ENCODE measurements around the gene ALKAL2. TPM values are rescaled to one million over a fixed set of nuclear protein-coding genes. Genes with fewer than 3 reads are reported as not detected.

ALKAL2 gene
- total and polyA plus RNA-seq, 7 donors = 0.33 to 8.4 (median 2.7) TPM

DNA sequence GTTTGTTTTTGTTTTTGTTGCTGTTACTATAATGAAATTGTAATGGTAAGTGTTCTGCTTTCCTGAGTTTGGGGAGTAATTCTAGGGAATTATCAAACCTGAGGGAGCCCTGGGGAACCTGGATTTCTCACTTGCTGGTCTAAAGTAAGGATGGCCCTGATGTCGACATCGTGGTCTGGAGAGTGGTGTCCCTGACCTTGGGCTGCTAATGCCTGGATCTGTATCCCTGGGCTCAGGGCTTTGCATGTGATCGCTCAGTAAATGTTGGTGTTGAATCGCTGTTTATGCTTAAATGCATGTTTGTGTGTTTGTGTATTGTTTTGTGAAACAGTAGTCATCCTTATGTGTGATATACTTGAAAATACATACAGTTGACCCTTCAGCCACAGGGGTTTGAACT, 17.0 kb downstream of the ALKAL2 start:
- DNase-seq = no peak
- H3K9me3 ChIP-seq = no peaks in the 10 kb centered on the region
- no peak overlapping the region for H3K27ac ChIP-seq
- peaks cover 0 to 18% (median 12%) of the 10 kb centered on the region in 4 donors for H3K4me1 ChIP-seq
- H3K4me3 ChIP-seq = no peak overlapping the region
- intact Hi-C loops (cut with DNase I) = no loop called here
- TF ChIP-seq POLR2AphosphoS5 (IDR thresholded peaks at IDR 0.05) (no peak), EP300 (IDR thresholded peaks at IDR 0.05) (no peak), POLR2A (IDR thresholded peaks at IDR 0.05) (no peak)
- TF ChIP-seq, protein P1, sequence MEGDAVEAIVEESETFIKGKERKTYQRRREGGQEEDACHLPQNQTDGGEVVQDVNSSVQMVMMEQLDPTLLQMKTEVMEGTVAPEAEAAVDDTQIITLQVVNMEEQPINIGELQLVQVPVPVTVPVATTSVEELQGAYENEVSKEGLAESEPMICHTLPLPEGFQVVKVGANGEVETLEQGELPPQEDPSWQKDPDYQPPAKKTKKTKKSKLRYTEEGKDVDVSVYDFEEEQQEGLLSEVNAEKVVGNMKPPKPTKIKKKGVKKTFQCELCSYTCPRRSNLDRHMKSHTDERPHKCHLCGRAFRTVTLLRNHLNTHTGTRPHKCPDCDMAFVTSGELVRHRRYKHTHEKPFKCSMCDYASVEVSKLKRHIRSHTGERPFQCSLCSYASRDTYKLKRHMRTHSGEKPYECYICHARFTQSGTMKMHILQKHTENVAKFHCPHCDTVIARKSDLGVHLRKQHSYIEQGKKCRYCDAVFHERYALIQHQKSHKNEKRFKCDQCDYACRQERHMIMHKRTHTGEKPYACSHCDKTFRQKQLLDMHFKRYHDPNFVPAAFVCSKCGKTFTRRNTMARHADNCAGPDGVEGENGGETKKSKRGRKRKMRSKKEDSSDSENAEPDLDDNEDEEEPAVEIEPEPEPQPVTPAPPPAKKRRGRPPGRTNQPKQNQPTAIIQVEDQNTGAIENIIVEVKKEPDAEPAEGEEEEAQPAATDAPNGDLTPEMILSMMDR (IDR thresholded peaks at IDR 0.05) = no peak
- H3K36me3 ChIP-seq = peaks cover 0 to 25% (median 9%) of the 10 kb centered on the region in 4 donors
- 95 to 97% methylated on average over 4 of the region's 4 CpGs for WGBS, 2 donors
- H3K27me3 ChIP-seq = no peaks in the 10 kb centered on the region

DNA sequence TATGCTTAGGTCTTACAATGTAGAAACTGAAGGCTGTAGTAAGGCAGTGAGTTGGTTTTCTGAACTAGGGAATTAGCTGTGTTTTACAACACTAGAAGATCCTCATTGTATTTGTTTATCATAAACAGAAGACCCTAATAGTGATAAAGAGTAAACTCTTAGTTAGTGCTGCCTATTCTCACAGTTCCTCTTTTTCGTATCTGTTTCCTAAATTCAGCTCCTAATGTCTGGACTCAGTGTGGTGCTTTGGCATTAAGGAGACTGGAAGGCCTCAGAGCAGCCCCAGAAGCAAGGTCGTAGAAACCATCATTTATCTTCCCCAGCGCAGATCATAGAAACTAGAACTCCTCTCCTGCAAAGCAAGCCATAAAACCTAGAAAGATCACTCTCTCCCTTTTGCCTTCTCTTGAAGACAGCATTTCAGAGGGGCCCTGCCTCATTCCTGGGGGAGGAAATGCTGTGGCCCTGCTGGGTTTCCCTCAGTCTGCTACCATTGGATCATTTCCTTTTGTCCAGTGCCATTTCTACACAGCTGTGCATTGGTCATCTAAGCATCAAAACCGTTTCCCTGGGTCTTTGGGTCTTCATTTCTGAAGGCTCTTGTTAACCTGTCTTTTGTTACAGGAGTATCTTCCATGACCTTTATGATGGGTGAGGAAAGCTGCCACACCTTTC, 18.4 kb downstream of the ALKAL2 start:
- Histone ChIP-seq H3K4me1 (peaks cover 0 to 25% (median 20%) of the 10 kb centered on the region in 4 donors), H3K9me3 (no peaks in the 10 kb centered on the region), H3K4me3 (no peak overlapping the region), H3K36me3 (peaks cover 0 to 19% (median 6%) of the 10 kb centered on the region in 4 donors), H3K27me3 (no peaks in the 10 kb centered on the region), H3K27ac (no peak overlapping the region)
- WGBS, 2 donors = 51 to 62% methylated on average over 4 of the region's 4 CpGs
- TF ChIP-seq, protein P1 (IDR thresholded peaks at IDR 0.05) = no peak
- no peak for TF ChIP-seq EP300 (IDR thresholded peaks at IDR 0.05)
- TF ChIP-seq POLR2AphosphoS5 (IDR thresholded peaks at IDR 0.05) = no peak
- no peak for TF ChIP-seq POLR2A (IDR thresholded peaks at IDR 0.05)
- intact Hi-C loops (cut with DNase I) = no loop called here
- no peak for DNase-seq

DNA sequence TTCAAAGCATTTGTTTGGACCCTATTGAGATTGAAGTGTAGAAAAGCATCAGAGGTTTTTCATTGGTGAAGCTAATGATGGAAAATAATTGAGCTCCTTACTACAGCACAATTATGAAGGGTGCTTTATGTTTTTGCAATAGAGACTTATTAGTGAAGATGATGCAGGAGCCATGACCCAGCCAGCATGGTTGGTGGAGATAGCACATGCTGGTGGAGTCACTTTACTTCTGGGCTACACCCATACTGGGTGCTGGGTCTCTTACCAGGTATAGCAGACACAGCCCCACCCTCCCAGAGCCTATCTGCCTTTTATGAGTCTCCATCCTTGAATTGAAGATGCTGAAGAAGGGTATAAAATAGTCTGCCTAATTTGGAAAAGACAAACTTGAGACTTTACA, 19.6 kb downstream of the ALKAL2 start:
- no peak for TF ChIP-seq EP300 (IDR thresholded peaks at IDR 0.05)
- TF ChIP-seq POLR2AphosphoS5 (IDR thresholded peaks at IDR 0.05) = no peak
- no peak for TF ChIP-seq POLR2A (IDR thresholded peaks at IDR 0.05)
- TF ChIP-seq, protein P1 (IDR thresholded peaks at IDR 0.05) = no peak
- Histone ChIP-seq H3K27me3 (no peaks in the 10 kb centered on the region), H3K4me1 (peaks cover 0 to 33% (median 28%) of the 10 kb centered on the region in 4 donors), H3K9me3 (no peaks in the 10 kb centered on the region), H3K27ac (no peak overlapping the region), H3K36me3 (peaks cover 0 to 17% (median 3%) of the 10 kb centered on the region in 4 donors), H3K4me3 (no peak overlapping the region)
- no peak for DNase-seq
- intact Hi-C loops (cut with DNase I) = no loop called here

DNA sequence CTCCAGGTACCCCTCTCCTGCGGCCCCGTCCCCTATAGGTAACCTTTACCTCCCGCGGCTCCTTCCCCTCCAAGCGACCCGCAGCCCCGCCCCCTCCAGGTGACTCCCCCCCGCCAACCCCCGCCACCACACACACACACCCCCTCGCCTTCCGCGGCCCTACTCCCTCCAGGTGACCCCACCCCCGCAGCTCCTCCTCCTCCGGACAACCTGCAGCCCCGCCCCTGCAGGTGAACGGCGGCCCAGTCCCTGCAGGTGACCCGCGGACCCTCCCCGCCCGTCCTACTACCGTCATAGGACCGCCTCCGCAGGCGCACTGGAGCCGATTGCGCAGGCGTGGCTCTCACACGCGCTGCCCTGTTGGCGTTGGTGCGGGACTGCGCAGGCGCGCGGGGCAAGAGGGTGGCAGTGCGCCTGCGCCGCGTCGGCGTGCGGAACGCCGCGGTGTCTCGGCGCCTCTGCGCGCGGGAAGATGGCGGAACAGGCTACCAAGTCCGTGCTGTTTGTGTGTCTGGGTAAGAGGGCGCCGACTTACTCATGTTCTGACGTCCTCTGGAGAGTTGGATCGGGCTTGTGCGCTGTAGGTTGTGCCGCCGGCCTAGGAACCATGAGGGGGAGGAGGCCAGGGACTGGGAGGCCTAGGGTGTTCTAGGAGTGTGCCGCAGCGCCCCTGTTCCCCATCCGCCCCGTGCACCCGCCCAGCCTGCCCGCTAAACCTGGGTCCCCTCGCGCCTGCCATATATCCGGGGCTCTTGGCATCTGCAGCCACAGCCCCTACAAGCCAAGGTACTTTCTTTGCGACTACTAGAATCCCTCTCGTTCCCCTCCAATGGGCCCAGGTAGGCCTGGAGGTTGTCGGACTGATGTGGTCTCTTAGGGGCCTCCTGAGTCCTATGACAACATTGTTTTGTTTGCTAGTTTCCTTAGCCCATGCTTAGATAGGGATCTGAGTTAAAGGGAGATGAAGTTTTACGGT, 23.1 kb downstream of the ALKAL2 start, which contains the start of gene ACP1:
TSS of gene ACP1 (plus strand) at position 455 of the 976 bp plus-strand sequence. CDS start at position 473, 18 bp downstream.
- Histone ChIP-seq H3K27me3 (no peaks in the 10 kb centered on the region), H3K36me3 (peaks cover 0 to 3% (median 0%) of the 10 kb centered on the region in 4 donors), H3K9me3 (no peaks in the 10 kb centered on the region), H3K4me1 (peaks cover 0 to 30% (median 27%) of the 10 kb centered on the region in 4 donors), H3K27ac (peak within 1 kb of the TSS; percentile 71 to 82 (median 77)), H3K4me3 (peak within 1 kb of the TSS; percentile 63 to 78 (median 70))
- DNase-seq = peak; percentile 96
- TF ChIP-seq, protein P1 (IDR thresholded peaks at IDR 0.05) = no peak
- peak; percentile 79 to 94 (median 90) for TF ChIP-seq POLR2AphosphoS5 (IDR thresholded peaks at IDR 0.05)
- TF ChIP-seq EP300 (IDR thresholded peaks at IDR 0.05) = no peak
- TF ChIP-seq POLR2A (IDR thresholded peaks at IDR 0.05) = peak; percentile 63 to 64
- intact Hi-C loops (cut with DNase I) = loop anchor here (2.0 kb wide), 1 partner anchor 412 kb away; the partner anchor contains the start of gene TMEM18
- 1% methylated on average over 73 of the region's 73 CpGs for WGBS, 2 donors

Measured in sigmoid colon (tissue), 7 donors.